Dedifferentiated amniotic fluid mesenchymal stem cell (primary cell): ENCODE results near the gene SEPHS2.
"Not testable (repeated sequence)": the region's sequence is repeated elsewhere in the genome, so short reads cannot be mapped to it uniquely, and the experiment has no call there.

Experiments
- DNase-seq: peaks from one replicate; pipeline ENCODE4 v3.0.0-alpha.2; 2016; ENCODE audit errors: extremely low spot score

SEPHS2 gene

DNA sequence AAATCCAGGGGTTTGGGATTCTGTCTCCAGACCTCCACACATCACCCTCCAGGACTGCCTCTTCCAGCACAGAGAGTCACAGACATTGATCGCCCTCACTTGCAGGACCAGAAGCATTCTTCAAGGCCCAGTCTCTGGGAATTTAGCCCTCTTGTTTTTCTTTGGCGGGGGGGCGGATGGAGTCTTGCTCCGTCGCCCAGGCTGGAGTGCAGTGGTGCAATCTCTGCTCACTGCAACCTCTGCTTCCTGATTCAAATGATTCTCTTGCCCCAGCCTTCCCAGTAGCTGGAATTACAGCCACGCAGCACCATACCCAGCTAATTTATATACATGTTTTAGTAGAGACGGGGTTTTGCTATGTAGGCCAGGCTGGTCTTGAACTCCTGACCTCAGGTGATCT, 18.4 kb upstream of the SEPHS2 start:
- no peak for DNase-seq

DNA sequence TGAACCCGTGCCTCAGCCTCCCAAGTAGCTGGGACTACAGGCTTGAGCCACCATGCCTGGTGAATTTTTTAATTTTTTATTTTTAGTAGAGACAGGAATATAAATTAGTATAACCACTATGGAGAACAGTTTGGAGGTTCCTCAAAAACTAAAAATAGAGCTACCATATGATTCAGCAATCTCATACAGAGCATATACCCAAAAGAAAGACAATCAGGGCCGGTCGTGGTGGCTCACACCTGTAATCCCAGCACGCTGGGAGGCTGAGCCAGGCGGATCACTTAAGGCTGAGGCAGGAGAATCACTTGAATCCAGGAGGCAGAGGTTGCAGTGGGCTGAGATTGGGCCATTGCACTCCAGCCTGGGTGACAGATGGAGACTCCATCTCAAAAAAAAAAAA, 15.8 kb upstream of the SEPHS2 start:
- not testable (repeated sequence) for DNase-seq

DNA sequence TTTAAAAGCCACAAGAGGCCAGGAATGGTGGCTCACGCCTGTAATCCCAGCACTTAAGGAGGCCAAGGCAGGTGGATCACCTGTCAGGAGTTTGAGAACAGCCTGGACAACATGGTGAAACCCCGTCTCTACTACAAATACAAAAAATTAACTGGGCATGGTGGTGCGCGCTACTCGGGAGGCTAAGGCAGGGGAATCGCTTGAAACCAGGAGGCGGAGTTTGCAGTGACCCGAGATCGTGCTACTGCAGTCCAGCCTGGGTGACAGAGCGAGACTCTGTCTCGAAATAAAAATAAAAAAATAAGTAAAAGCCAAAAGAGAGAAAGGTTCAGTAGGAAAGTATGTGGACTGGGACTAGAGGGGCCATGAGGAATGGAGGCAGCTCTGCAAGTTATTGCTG, 13.8 kb upstream of the SEPHS2 start:
- DNase-seq: no peak

DNA sequence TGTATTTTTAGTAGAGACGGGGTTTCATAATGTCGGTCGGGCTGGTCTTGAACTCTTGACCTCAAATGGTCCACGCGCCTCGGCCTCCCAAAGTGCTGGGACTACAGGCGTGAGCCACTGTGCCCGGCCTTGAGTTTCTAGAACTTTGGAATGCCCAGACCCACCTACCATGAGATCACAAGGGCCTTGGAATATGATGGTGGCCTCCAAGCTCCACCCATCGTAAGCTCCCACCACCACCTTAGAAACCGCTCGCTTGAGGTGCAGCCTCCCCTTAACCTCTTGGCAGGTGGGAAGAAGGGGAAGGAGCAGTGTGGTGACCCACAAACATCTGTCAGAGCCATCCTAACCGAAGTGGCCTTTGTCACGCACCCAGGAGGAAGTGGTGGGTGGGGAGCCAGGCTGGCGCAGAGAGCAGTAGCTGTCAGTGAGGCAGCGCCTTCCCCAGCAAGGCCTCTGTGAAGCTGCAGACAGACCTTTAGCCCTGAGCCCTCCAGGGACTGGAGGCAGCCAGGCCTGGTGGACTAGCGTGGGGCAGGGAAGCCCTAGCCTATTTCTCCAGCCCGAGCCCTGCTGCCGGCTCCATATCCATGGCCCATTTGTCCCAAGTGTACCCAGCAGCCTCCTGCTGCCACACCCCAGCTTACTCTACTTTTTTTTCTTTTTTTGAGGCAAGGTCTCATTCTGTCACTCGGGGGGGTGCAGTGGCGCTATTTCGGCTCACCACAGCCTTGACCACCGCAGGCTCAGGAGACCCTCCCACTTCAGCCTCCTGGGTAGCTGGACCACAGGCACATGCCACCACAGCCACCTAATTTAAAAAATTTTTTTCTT, 13.1 kb upstream of the SEPHS2 start:
- no peak for DNase-seq

DNA sequence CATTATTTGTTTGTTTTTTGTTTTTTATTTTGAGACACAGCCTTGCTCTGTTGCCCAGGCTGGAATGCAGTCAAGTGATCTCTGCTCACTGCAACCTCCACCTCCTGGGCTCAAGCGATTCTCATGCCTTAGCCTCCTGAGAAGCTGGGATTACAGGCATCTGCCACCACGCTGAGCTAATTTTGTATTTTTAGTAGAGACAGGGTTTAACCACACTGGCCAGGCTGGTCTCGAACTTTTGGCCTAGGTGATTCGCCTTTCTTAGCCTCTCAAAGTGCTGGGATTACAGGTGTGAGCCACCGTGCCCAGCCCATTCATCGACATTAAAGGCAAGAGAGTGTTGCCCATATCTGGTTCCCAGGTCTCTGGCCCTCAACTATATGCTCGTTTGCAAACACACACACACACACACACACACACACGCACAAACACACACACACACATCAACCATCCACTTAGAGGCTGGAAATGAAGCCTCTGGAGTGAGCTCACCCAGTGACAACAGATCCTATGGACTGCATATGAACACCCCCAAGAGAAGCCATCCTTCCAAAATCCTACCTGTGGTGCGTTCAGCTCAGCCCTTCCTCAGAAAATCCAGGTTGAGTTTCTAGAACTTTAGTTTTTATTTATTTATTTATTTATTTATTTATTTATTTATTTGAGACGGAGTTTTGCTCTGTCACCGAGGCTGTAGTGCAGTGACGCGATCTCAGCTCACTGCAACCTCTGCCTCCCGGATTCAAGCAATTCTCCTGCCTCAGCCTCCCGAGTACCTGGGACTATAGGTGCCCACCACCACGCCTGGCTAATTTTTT, 12.3 kb upstream of the SEPHS2 start:
- no peak for DNase-seq

DNA sequence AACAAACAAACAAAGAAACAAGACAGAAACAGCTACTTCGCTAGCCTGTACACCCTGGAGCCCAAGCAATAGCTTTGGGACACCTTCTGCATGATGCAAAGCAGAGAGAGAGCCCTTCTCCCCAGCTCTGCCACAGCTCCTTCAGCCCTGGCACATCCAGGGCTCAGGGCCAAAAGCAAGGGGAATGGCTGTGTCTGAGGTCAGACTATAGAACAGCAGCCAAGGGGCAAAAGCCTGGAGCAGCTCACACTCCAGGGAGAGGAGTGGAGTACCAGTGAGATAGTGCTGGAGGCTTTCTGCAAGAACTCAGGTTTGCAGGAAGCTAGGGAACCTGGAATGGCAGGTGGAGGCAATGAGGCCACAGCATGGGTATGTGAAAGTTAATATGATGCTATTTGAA, 11.6 kb upstream of the SEPHS2 start:
- DNase-seq: no peak

DNA sequence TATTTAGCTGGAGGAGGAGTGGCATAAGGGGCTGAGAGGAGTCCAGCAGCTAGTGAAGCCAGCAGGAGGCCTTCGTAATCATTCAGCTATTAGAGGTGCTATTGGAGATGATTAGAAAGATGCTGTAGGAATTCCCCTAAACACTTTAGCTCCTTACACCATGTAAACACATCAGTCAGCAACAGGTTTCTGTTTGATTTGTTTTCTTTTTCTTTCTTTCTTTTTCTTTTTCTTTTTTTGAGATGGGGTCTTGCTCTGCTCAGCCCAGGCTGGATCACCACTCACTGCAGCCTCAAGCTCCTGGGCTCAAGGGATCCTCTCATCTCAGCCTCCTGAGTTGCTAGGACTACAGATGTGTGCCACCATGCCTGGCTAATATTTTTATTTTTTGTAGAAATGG, 10.6 kb upstream of the SEPHS2 start:
- no peak for DNase-seq

DNA sequence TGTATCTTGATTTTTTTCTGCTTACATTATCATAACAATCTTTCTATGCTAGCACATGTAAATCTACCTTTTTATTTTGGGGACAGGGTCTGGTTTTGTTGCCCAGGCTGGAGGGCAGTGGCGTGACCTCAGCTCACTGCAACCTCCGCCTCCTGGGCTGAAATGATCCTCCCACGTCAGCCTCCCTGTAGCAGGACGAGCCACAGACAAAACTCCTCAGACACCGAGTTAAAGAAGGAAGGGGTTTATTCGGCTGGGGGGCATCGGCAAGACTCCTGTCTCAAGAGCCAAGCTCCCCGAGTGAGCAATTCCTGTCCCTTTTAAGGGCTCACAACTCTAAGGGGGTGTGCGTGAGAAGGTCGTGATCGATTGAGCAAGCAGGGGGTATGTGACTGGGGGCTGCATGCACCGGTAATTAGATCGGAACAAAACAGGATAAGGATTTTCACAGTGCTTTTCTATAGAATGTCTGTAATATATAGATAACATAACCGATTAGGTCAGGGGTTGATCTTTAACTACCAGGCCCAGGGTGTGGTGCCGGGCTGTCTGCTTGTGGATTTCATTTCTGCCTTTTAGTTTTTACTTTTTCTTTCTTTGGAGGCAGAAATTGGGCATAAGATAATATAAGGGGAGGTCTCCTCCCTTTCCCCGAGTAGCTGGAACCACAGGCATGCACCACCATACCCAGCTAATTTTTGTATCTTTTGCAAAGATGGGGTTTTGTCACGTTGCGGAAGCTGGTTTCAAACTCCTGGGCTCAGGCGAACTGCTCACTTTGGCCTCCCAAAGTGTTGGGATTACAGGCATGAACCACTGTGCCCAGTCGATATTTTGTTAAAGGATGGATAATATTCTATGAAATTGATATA, 7.3 kb upstream of the SEPHS2 start:
- DNase-seq: not testable (repeated sequence)

DNA sequence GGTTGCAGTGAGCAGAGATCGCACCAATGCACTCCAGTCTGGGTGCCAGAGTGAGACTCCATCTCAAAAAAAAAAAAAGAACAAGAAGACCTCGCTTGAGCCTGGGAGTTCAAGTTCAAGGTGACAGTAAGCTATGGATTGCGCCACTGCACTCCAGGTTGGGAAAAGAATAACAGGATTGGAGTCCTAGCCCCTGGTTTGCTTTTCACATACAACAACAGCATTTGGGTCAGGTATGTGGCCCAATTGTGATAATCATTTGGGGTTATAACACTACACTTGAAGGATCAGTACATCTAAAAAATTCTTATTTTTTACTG, 3.4 kb upstream of the SEPHS2 start:
- DNase-seq: no peak

DNA sequence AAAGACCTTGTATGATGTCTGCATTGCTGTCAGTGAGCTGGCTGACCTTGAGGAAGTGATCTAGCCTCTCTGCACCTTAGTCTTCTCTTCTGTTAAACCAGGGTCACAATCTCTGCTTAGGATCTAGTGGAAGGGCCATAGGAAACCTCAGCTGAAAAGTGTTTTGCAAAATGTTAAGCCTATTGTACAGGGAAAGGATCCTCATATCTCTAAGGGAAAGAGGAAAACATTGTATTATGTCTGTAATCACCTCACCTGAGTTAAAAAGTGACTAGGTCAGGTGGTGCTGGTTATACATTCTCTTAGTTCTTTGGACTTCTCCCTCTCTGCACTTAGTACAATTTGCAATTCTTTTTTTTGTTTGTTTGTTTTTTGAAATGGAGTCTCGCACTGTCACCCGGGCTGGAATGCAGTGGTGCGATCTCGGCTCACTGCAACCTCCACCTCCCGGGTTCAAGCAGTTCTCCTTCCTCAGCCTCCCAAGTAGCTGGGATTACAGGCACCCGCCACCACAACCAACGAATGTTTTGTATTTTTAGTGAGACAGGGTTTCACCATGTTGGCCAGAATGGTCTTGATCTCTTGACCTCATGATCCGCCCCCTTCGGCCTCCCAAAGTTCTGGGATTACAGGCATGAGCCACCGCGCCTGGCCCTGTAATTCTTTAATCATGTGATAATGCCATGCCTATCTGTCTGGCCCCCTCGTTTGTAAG, 2.0 kb upstream of the SEPHS2 start:
- no peak for DNase-seq

DNA sequence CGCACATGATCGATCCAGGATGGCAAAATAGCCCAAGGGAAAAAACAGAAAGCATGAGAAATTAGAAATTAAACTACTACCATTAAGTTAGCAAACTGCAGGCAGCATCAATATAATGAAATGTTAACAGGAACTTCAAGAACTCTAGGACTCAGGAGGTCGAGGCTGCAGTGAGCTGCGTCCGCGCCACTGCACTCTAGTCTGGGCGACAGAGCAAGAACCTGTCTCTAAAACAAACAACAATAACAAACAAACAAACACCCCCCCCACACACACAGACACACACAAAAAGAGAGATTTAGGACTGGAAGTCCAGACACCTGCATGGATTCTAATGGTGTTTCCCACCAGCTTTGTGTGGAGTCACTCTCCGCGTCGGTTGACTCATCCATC, 525 bp upstream of the SEPHS2 start:
- DNase-seq: no peak

DNA sequence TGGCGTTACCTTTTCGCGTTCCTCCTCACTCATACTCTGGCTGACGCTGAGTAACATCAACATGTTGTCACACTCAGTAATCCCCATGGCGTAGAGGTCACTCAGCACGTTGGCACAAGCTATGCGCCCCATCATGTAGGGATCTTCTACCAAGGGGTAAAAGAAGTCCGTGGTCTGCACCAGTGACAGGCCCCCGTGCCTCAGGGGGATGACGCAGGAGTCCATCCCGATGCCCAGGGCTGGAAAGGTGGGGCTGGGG, 596 bp downstream of the SEPHS2 start:
- DNase-seq: no peak

DNA sequence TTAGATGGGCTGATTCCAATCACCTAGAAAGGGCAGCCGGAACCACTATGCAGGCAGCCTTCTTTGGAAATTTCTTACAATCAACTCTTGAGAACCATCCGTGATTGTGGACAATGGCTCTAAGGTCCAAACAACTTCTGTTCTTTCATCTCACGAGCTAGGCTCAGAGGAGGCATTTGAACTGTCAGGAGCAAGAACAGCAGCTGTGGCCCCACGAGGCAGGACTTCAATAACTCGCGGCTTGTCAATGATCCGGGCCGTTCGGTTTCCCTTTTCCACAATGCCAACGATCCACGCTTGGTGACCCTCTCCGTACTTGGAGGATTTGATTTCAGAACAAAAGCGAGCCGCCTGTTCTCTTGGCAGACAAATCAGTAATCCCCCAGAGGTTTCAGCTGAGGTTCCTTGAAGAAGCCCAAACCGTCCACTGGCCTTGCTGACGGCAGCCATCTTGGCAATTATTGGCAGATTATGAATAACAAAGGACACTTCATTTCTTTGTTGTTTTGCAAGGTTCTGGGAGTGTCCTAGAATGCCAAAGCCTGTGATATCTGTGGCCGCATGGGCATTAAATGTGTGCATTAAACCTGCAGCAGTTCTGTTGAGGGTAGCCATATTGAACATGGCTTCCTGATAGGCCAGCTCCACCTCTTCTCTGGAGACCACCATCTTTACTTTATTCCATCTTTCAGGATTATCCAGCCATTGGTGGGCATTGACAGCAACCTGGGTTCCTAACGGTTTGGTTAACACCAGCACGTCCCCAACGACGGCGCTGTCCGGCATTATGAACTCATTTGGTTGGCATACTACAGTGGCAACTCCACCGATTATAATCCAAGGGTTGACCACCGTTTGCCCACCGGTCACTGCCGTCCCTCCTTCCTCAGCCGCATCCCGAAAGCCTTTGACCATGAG, 1.2 kb downstream of the SEPHS2 start:
- DNase-seq: no peak

DNA sequence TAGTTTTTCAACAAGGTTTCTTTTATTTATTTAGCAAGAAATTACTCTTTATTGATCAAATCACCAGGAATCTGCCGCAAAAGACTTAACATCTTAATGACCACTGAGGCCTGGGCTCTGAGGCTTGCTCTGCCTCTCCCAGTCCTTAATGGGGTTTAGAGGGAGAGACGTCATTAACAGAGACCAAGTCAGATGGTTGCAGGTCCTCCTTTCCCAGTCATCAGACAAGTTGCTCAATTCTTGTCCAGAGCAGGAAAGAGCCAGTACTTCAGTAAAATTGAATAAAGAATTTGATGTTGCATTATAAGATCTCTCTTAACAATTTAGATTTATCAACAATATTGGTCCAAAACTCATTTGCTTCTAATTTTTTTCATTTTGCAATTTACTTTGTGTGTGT, 2.0 kb downstream of the SEPHS2 start:
- no peak for DNase-seq

DNA sequence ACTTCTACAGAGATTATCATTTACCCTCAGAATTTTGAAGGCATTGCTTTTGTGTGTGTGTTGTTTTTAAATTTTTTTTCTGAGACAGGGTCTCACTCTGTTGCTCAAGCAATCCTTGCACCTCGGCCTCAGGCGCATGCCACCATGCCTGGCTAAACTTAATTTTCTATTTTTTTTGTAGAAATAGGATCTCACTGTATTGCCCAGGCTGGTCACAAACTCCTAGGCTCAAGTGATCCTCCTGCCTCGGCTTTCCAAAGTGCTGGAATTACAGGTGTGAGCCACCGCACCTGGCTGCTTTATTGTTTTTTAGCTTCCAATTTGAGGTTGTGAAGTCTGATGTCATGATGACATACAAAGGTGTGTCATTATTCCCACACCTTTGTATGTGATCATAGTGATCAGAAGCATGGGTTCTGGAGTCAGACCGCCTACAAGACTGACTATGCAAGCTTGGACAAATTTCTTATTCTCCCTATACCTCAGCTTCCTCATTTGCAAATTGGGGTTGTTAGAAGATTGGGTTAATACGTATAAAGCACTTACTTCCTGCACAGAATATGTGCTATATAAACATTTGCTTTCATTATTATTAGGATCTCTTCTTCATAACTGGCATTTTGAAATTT, 5.8 kb downstream of the SEPHS2 start:
- no peak for DNase-seq

DNA sequence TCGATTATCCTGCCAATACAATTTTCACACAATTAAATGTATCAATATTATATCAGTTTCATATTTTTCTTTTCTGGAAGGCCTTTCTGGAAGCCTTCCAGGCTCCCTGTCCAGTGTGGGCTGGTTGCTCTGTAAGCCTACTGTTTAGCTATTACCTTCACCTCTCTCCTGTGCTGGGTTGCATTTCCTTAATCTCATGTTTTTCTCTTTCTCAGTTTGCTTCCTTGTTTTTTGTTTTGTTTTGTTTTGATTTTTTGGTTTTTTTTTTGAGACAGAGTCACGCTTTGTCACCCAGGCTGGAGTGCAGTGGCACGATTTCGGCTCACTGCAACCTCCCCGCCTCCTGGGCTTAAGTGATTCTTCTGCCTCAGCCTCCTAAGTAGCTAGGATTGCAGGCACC, 6.8 kb downstream of the SEPHS2 start:
- DNase-seq: no peak

DNA sequence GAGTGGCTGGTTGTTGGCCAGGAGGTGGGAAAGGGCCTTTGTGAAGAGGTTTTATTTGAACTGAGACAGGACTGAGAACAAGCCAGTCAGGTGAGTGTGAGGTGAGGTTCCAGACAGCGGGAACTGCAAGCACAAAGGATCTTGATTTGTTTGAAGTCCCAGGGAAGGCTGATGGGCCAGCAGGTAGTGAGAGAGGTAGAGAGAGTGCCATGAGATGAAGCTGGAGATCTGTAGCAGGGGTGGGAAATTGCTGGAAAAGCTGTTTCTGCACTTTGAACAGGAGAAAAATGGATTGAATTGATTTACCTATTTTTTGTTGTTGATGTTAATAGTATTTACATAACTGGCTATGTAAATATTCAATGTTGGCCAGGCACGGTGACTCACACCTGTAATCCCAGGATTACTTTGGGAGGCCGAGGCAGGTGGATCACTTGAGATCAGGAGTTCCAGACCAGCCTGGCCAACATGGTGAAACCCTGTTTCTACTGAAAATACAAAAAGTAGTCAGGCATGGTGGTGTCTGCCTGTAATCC, 8.1 kb downstream of the SEPHS2 start:
- DNase-seq: no peak

DNA sequence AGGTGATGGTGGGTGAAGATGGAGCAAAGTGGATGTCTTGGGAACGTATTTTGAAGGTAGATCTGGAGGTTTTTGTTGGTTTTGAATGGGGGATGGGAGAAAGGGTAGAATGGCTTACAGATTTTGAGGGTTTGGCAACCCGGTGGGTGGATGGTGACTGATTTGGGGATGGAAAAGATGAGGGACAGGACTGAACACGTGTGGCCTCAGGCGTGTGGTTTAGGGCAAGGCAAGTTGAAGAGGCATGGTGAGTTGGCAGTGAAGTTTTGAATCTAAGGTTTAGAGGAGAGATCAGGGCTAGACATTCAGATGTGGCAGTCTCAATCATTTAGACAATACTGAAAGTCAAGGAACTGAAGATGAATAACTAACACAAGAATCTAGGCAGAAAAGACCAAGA, 10.8 kb downstream of the SEPHS2 start:
- no peak for DNase-seq

DNA sequence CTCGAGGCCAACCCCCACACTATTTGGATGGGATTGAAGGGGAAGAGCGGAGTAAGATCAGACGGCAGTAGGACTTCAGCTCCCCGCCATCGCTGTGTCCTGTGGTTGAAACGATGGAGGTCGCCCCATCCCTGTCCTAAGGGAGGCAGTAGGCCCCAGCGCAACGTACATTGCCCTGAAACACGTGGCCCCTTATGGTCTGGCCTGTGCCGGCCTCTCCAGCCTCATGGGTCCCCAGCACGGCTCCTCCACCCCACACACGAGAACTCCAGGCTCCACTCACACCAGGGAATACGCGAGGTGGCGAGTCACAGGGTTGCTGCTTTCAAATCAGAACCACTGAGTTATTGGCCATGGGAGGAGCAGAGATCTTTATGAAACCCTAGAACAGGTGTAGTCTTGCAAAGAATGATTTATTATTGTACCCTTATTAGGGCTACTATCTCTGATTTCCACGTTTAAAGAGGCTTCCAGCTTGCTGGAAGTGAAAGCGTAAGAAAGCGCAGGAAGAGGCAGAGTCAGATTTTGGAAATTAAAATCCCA, 15.2 kb downstream of the SEPHS2 start:
- DNase-seq: no peak
